K562 (cell line): ENCODE results near the gene CPPED1. TPM values are rescaled to one million over a fixed set of nuclear protein-coding genes. Genes with fewer than 3 reads are reported as not detected.

Experiments used
- ATAC-seq: fragments of 200-7000 bp; cut with Tn5 transposase; 3 replicates; pipeline ENCODE4 v1.9.1; 2020; ENCODE audit warnings: moderate library complexity
- BruUV-seq: library from RNA; stranded (reverse); fragments of 400-500 nt; replicated peaks from 2 replicates; lab custom pipeline; 2021; lab: Mats Ljungman, UMichigan
- CTCF ChIA-PET: fragments of 300-600 bp; formaldehyde crosslinking; extraction: SDS; loops from one replicate; lab custom pipeline; 2021; ENCODE audit warnings: low intra/inter-chr PET ratio; lab: Yijun Ruan, JAX
- POLR2A ChIA-PET: fragments of 300-600, 350-650 bp; sonication (Branson Sonifier 250); formaldehyde crosslinking; extraction: SDS; loops from one replicate; lab custom pipeline; 2021; ENCODE audit warnings: antibody characterized with exemption, inconsistent platforms; lab: Yijun Ruan, JAX
- DNase-seq, 4 experiments: peaks; one replicate each; pipeline versions ENCODE4 v3.0.0 to v3.0.0-alpha.2; 2011 to 2018; ENCODE audit warnings: low spot score in 3 of 4, mixed read lengths in 3 of 4; ENCODE audit errors: extremely low read depth in 1 of 4
- FAIRE-seq: peaks from 2 replicates; lab custom pipeline; 2011; peaks lifted over from hg19 to GRCh38; lab: Jason Lieb, UNC
- H2AFZ ChIP-seq: 2 replicates; pipeline ENCODE4 v1.6.0; 2011; ENCODE audit warnings: low read depth, low read length, control low read depth, inconsistent platforms
- H3K27ac ChIP-seq: fragments of 200-600 bp; 3 replicates; pipeline ENCODE4 v1.8.0; 2011; ENCODE audit warnings: low read depth, mild to moderate bottlenecking, control low read depth, inconsistent platforms, low read length, moderate library complexity, mixed read lengths; ENCODE audit errors: extremely low read depth
- H3K27me3 ChIP-seq, 2 experiments: fragments of 300-600 bp in 1 of 2; 2 replicates in 1 of 2; 3 replicates in 1 of 2; pipeline versions ENCODE4 v1.6.0 to v1.8.0; 2011; ENCODE audit warnings: inconsistent platforms in 2 of 2, low read length in 2 of 2, mild to moderate bottlenecking in 1 of 2, mixed read lengths in 1 of 2, moderate library complexity in 1 of 2; ENCODE audit not compliant: control insufficient read depth in 2 of 2, insufficient read depth in 2 of 2
- H3K36me3 ChIP-seq: fragments of 300-600 bp; 3 replicates; pipeline ENCODE4 v1.8.0; 2011; ENCODE audit warnings: mild to moderate bottlenecking, low read length, inconsistent platforms; ENCODE audit not compliant: control insufficient read depth, insufficient read depth
- H3K4me1 ChIP-seq, 2 experiments: fragments of 200-600 bp in 1 of 2; replicated peaks in 1 of 2; 2 replicates in 1 of 2; 3 replicates in 1 of 2; pipeline versions ENCODE4 v1.5.1 to v1.8.0; 2011; ENCODE audit warnings: inconsistent platforms in 2 of 2, low read length in 2 of 2, mild to moderate bottlenecking in 1 of 2, mixed read lengths in 1 of 2, moderate library complexity in 1 of 2; ENCODE audit not compliant: control insufficient read depth in 2 of 2, insufficient read depth in 2 of 2
- H3K4me2 ChIP-seq: 2 replicates; pipeline ENCODE4 v1.6.1; 2011; ENCODE audit warnings: low read length, control low read depth, inconsistent platforms, mixed read lengths; ENCODE audit not compliant: insufficient read depth
- H3K4me3 ChIP-seq: fragments of 200-600 bp; sonication (generic), shearing (Covaris generic); 2 replicates; pipeline ENCODE4 v1.5.1; 2016; ENCODE audit warnings: control low read depth, inconsistent platforms
- H3K79me2 ChIP-seq: fragments of 200-600 bp; 3 replicates; pipeline ENCODE4 v1.8.0; 2011; ENCODE audit warnings: low read length, inconsistent platforms; ENCODE audit not compliant: control insufficient read depth, insufficient read depth
- H3K9ac ChIP-seq, 2 experiments: 2 replicates each; pipeline versions ENCODE4 v1.6.0 to v1.6.1; 2011; ENCODE audit warnings: low read depth in 2 of 2, low read length in 2 of 2, control low read depth in 1 of 2, inconsistent platforms in 1 of 2, mild to moderate bottlenecking in 1 of 2, mixed read lengths in 1 of 2; ENCODE audit not compliant: insufficient read depth in 1 of 2
- H3K9me1 ChIP-seq: one replicate; pipeline ENCODE4 v1.6.0; 2011; ENCODE audit warnings: inconsistent platforms, mild to moderate bottlenecking, low read length, moderate library complexity; ENCODE audit not compliant: control insufficient read depth, insufficient read depth
- H3K9me3 ChIP-seq: replicated peaks from 2 replicates; pipeline ENCODE4 v1.5.1; 2011; ENCODE audit warnings: low read depth, low read length, inconsistent platforms; ENCODE audit not compliant: control insufficient read depth, insufficient read depth
- H4K20me1 ChIP-seq: replicated peaks from 2 replicates; pipeline ENCODE4 v1.6.1; 2011; ENCODE audit warnings: low read length, inconsistent platforms, mixed read lengths; ENCODE audit not compliant: control insufficient read depth, insufficient read depth
- YY1 ChIP-seq, 3 experiments: IDR thresholded peaks; 2 replicates each; pipeline ENCODE4 v1.6.1; 2011; ENCODE audit warnings: low read length in 2 of 3, mild to moderate bottlenecking in 2 of 3, moderate library complexity in 2 of 3, borderline replicate concordance in 1 of 3, control low read depth in 1 of 3, low read depth in 1 of 3; ENCODE audit not compliant: insufficient read depth in 3 of 3, insufficient replicate concordance in 2 of 3, control insufficient read depth in 1 of 3, insufficient read length in 1 of 3; ENCODE audit errors: extremely low read depth in 1 of 3
- WGBS: fragments of 100-300 bp; shearing (Covaris generic); methylation state at CpG from one replicate; pipeline ENCODE4 v1.1.6; 2016; ENCODE audit warnings: low coverage, mixed read lengths; ENCODE audit not compliant: insufficient coverage; ENCODE audit errors: missing lambda C conversion rate; 5-methylcytosine and 5-hydroxymethylcytosine counted together
- in situ Hi-C: fragments of 300-500 bp; cut with MboI; formaldehyde crosslinking; loops from 4 replicates; pipeline ENCODE4 v1.15.0; 2018; ENCODE audit warnings: inconsistent platforms, mixed read lengths
- intact Hi-C: fragments of 100-400 bp; cut with micrococcal nuclease; formaldehyde crosslinking; loops from 2 replicates; pipeline ENCODE4 v1.14.2; 2022
- polyA plus RNA-seq, 8 experiments: library from polyadenylated mRNA; depleted of rRNA in 4 of 8; stranded (reverse) in 5 of 8; unstranded in 3 of 8; fragments of >200 nt; fragmentation: Nextera tagmentation in 2 of 8; fragmentation: Illumina TruSeq in 1 of 8; extraction: Ambion mirVana in 2 of 8; extraction: Trizol in 1 of 8; gene quantifications; 2 replicates each; pipeline versions ENCODE4 v1.2.1 to v1.2.3, GENCODE V29; 2011 to 2014; ENCODE audit warnings: inconsistent platforms in 1 of 8, missing spikeins in 1 of 8
- total RNA-seq, 7 experiments: library from RNA; depleted of rRNA in 6 of 7; stranded (reverse); fragments of >200 nt in 6 of 7; fragmentation: Illumina TruSeq in 2 of 7; extraction: Trizol in 2 of 7; gene quantifications; 2 replicates each; pipeline versions ENCODE4 v1.2.1 to v1.2.3, GENCODE V29; 2011 to 2021; ENCODE audit warnings: low replicate concordance in 1 of 7
- TF ChIP-seq, protein P1 (sequence below): sonication (generic); formaldehyde crosslinking; IDR thresholded peaks from 2 replicates; pipeline ENCODE4 v1.8.1; 2023; ENCODE audit warnings: mild to moderate bottlenecking, missing genetic modification reagents
- TF ChIP-seq, protein P2 (sequence below): sonication (generic); formaldehyde crosslinking; IDR thresholded peaks from 2 replicates; pipeline ENCODE4 v1.8.1; 2023; ENCODE audit warnings: mild to moderate bottlenecking, missing genetic modification reagents, moderate library complexity

The CPPED1 gene
- total and polyA plus RNA-seq, 9 of the 15 experiments (the other 6 are each of a cell fraction or from before 2014, with no cell fraction given), result 7.5 to 25.7 (median 16.9) TPM

DNA sequence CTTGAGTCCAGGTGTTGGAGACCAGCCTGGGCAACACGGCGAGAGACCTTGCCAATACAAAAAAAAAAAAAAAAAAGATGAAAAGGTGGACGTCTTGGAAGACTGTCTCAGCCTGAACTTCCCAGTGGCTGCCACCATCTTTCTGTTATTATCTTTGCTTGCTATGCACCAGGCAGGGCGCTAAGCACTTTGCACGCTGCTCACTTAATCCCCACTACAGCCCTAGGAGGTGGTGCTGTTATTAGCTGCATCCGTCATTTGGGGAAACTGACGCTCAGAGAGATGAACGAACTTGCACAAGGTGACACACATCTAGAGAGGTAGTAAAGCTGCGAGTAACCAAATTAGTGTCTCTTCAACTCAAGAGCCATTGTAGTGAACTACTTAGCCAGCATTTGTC, 708 bp upstream of the CPPED1 start:
- Histone ChIP-seq H3K9me1 (no peaks in the 10 kb centered on the region), H4K20me1 (0 out of 2 replicates have a peak, but pooled peaks cover 2% of the 10 kb centered on the region), H3K4me1 (peaks cover 14 to 26% of the 10 kb centered on the region in 2 experiments; a peak in 3 of 5 replicates), H3K27ac (peak overlapping the region; percentile 89; the same call in 2 of the 3 replicates), H3K36me3 (no peaks in the 10 kb centered on the region), H3K9me3 (no peaks in the 10 kb centered on the region), H3K4me3 (no peak overlapping the region), H3K79me2 (peaks cover 35% of the 10 kb centered on the region), H3K27me3 (no peaks in the 10 kb centered on the region), H2AFZ (peak overlapping the region; percentile 94), H3K9ac (0 out of 4 replicates have a peak overlapping the region, but pooled peaks of 1 of the 2 experiments have one; percentile 80), H3K4me2 (peak overlapping the region; percentile 28; the same call in 1 of the 2 replicates)
- ATAC-seq (no peak), DNase-seq (no peak), FAIRE-seq (peak; percentile 56)
- TF ChIP-seq, protein P1, sequence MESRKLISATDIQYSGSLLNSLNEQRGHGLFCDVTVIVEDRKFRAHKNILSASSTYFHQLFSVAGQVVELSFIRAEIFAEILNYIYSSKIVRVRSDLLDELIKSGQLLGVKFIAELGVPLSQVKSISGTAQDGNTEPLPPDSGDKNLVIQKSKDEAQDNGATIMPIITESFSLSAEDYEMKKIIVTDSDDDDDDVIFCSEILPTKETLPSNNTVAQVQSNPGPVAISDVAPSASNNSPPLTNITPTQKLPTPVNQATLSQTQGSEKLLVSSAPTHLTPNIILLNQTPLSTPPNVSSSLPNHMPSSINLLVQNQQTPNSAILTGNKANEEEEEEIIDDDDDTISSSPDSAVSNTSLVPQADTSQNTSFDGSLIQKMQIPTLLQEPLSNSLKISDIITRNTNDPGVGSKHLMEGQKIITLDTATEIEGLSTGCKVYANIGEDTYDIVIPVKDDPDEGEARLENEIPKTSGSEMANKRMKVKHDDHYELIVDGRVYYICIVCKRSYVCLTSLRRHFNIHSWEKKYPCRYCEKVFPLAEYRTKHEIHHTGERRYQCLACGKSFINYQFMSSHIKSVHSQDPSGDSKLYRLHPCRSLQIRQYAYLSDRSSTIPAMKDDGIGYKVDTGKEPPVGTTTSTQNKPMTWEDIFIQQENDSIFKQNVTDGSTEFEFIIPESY (CRISPR knock-in tag), result peak; percentile 79
- TF ChIP-seq, protein P2, sequence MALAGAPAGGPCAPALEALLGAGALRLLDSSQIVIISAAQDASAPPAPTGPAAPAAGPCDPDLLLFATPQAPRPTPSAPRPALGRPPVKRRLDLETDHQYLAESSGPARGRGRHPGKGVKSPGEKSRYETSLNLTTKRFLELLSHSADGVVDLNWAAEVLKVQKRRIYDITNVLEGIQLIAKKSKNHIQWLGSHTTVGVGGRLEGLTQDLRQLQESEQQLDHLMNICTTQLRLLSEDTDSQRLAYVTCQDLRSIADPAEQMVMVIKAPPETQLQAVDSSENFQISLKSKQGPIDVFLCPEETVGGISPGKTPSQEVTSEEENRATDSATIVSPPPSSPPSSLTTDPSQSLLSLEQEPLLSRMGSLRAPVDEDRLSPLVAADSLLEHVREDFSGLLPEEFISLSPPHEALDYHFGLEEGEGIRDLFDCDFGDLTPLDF (CRISPR knock-in tag), result no peak
- TF ChIP-seq YY1 (IDR thresholded peaks at IDR 0.05; ENCODE audit: borderline replicate concordance in 1 of 3, control insufficient read depth in 1 of 3, extremely low read depth in 1 of 3, insufficient read depth in 3 of 3, insufficient read length in 1 of 3, insufficient replicate concordance in 2 of 3, low read depth in 1 of 3, low read length in 2 of 3), result peak in 1 of 3 experiments; percentile 19
- CTCF ChIA-PET, result no interaction called here
- in situ Hi-C loops (no loop called here), intact Hi-C loops (loop anchor here (5.0 kb wide), 1 partner anchor 37 kb away; no protein-coding TSS in a partner anchor)
- POLR2A ChIA-PET, result no interaction called here
- BruUV-seq, result no TSS peak
- 64% methylated on average over 9 of the region's 9 CpGs for WGBS
